ENCODE data around the gene SLC18A3. TPM values are rescaled to one million over a fixed set of nuclear protein-coding genes. Genes with fewer than 3 reads are reported as not detected.
A peak's percentile ranks its signal among the peaks of the same experiment; 100 is the strongest.

Gene SLC18A3
- total RNA-seq, 2 experiments from 2014 or later, result not detected

GRCh38 chr10:49594594-49594993, 15.5 kb upstream of the SLC18A3 start:
- DNase-seq, result peak in 4 of 14 experiments; percentile 12 to 40 (median 28)
- H3K36me3 Mint-ChIP-seq (ENCODE audit: low read depth), result no peaks in the 10 kb centered on the region
- H3K27ac ChIP-seq (ENCODE audit: low read depth in 1 of 2, low read length in 2 of 2), result no peak overlapping the region
- POLR2A ChIA-PET, result no interaction called here
- peaks cover 48% of the 10 kb centered on the region for H3K27me3 Mint-ChIP-seq
- H3K4me1 Mint-ChIP-seq (ENCODE audit: low read depth), result no peaks in the 10 kb centered on the region
- H3K27me3 ChIP-seq (ENCODE audit: control insufficient read depth in 1 of 2, insufficient read depth in 2 of 2, low read length in 2 of 2), result peaks cover 4 to 6% of the 10 kb centered on the region in 2 experiments
- H3K27ac Mint-ChIP-seq, result no peak overlapping the region
- no peak overlapping the region for H3K4me3 Mint-ChIP-seq
- H3K4me1 ChIP-seq (ENCODE audit: insufficient read depth, low read length), result no peaks in the 10 kb centered on the region
- H3K9me3 ChIP-seq (ENCODE audit: control insufficient read depth in 1 of 2, insufficient read depth in 1 of 2, low read length in 2 of 2), result no peaks in the 10 kb centered on the region
- TF ChIP-seq CTCF (IDR thresholded peaks at IDR 0.05), result peak; percentile 67
- H3K9me3 Mint-ChIP-seq, result no peaks in the 10 kb centered on the region
- no peak for ATAC-seq (ENCODE audit: poor library complexity)
- CTCF ChIA-PET, result no interaction called here
- H3K4me3 ChIP-seq (ENCODE audit: low read length), result no peak overlapping the region
- H3K36me3 ChIP-seq (ENCODE audit: insufficient read depth, low read length), result no peaks in the 10 kb centered on the region
- intact Hi-C loops (cut with DNase I, micrococcal nuclease), result loop anchor here (5.0 to 10.0 kb wide), 3 partner anchors 190 to 630 kb away; no protein-coding TSS in a partner anchor

DNA sequence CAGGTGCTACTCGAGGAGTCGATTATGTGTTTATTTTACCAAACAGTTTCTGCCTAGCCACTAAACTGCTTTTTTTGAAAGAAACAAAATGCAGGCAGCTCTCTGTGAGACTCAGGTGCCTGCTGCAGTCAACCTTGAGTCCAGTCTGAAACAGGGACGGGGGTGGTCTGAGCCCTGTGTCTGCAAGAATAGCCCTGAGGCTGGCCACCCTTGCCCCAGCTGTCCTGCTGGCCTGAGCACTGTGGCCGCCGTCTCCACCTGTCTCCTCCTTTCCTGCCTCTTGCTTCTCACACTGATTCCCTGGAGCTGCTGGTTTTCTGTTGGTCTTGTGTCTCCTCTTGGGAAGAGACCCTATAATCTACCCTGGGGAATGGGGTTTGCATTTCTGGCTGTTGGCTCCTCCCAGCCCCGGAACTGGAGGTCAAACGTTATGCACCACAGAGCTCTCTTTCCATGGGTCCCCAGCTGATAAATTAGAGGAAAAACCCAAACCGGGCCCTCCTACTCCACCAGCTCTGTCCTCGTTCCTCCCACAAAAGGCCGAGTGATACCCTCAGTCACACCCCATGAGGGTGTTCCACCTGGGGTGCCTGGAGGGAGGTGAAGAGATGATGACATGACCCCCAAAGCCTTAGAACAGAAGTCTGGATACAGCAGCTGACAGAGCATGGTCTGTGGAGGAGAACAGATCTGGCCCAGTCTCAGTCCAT, 15.0 kb upstream of the SLC18A3 start:
- intact Hi-C loops (cut with DNase I, micrococcal nuclease), result loop anchor here in 1 of 2 experiments (10.0 kb wide), 2 partner anchors 190 to 630 kb away; no protein-coding TSS in a partner anchor
- Histone ChIP-seq H3K27me3 (ENCODE audit: control insufficient read depth in 1 of 2, insufficient read depth in 2 of 2, low read length in 2 of 2) (peaks cover 4 to 7% of the 10 kb centered on the region in 2 experiments), H3K27ac (ENCODE audit: low read depth in 1 of 2, low read length in 2 of 2) (no peak overlapping the region), H3K4me3 (ENCODE audit: low read length) (no peak overlapping the region), H3K9me3 (ENCODE audit: control insufficient read depth in 1 of 2, insufficient read depth in 1 of 2, low read length in 2 of 2) (no peaks in the 10 kb centered on the region), H3K4me1 (ENCODE audit: insufficient read depth, low read length) (no peaks in the 10 kb centered on the region), H3K36me3 (ENCODE audit: insufficient read depth, low read length) (no peaks in the 10 kb centered on the region)
- ChIA-PET POLR2A (no interaction called here), CTCF (no interaction called here)
- no peak for TF ChIP-seq CTCF (IDR thresholded peaks at IDR 0.05)
- ATAC-seq (ENCODE audit: poor library complexity), result no peak
- H3K27ac Mint-ChIP-seq, result no peak overlapping the region
- H3K4me3 Mint-ChIP-seq, result no peak overlapping the region
- no peaks in the 10 kb centered on the region for H3K4me1 Mint-ChIP-seq (ENCODE audit: low read depth)
- H3K9me3 Mint-ChIP-seq, result no peaks in the 10 kb centered on the region
- no peak for DNase-seq
- H3K36me3 Mint-ChIP-seq (ENCODE audit: low read depth), result no peaks in the 10 kb centered on the region
- peaks cover 49% of the 10 kb centered on the region for H3K27me3 Mint-ChIP-seq

GRCh38 chr10:49595713-49596492, 14.2 kb upstream of the SLC18A3 start:
- no peaks in the 10 kb centered on the region for H3K9me3 ChIP-seq (ENCODE audit: control insufficient read depth in 1 of 2, insufficient read depth in 1 of 2, low read length in 2 of 2)
- ChIA-PET POLR2A (no interaction called here), CTCF (no interaction called here)
- ATAC-seq (ENCODE audit: poor library complexity), result no peak
- no peaks in the 10 kb centered on the region for H3K36me3 ChIP-seq (ENCODE audit: insufficient read depth, low read length)
- H3K27ac Mint-ChIP-seq, result no peak overlapping the region
- no peak for DNase-seq
- no peak overlapping the region for H3K27ac ChIP-seq (ENCODE audit: low read depth in 1 of 2, low read length in 2 of 2)
- H3K27me3 ChIP-seq (ENCODE audit: control insufficient read depth in 1 of 2, insufficient read depth in 2 of 2, low read length in 2 of 2), result peaks cover 4 to 10% of the 10 kb centered on the region in 2 experiments
- no peak overlapping the region for H3K4me3 Mint-ChIP-seq
- H3K4me1 Mint-ChIP-seq (ENCODE audit: low read depth), result no peaks in the 10 kb centered on the region
- no peaks in the 10 kb centered on the region for H3K36me3 Mint-ChIP-seq (ENCODE audit: low read depth)
- no peaks in the 10 kb centered on the region for H3K9me3 Mint-ChIP-seq
- no peaks in the 10 kb centered on the region for H3K4me1 ChIP-seq (ENCODE audit: insufficient read depth, low read length)
- H3K4me3 ChIP-seq (ENCODE audit: low read length), result no peak overlapping the region
- peaks cover 55% of the 10 kb centered on the region for H3K27me3 Mint-ChIP-seq
- TF ChIP-seq CTCF (IDR thresholded peaks at IDR 0.05), result no peak
- intact Hi-C loops (cut with DNase I, micrococcal nuclease), result loop anchor here in 1 of 2 experiments (10.0 kb wide), 2 partner anchors 191 to 629 kb away; no protein-coding TSS in a partner anchor
